Kidney (tissue), 14 donors: ENCODE data around the gene WIF1. TPM values are rescaled to one million over a fixed set of nuclear protein-coding genes. Genes with fewer than 3 reads are reported as not detected.
A peak's percentile ranks its signal among the peaks of the same experiment; 100 is the strongest.

Experiments
- DNase-seq, 5 donors: peaks; one replicate each; pipeline ENCODE4 v3.0.0-alpha.2; 2013 to 2020
- FAIRE-seq: peaks from 2 replicates; lab custom pipeline; 2012; peaks lifted over from hg19 to GRCh38; lab: Jason Lieb, UNC
- H3K27ac ChIP-seq, 2 donors: one replicate each; pipeline ENCODE4 v1.7.0; 2013; ENCODE audit warnings: low read depth in 2 of 2, low read length in 2 of 2, inconsistent platforms in 1 of 2
- H3K27me3 ChIP-seq: one replicate; pipeline ENCODE4 v1.7.1; 2013; ENCODE audit warnings: low read length, inconsistent platforms; ENCODE audit not compliant: control insufficient read depth, insufficient read depth
- H3K36me3 ChIP-seq, 3 donors: one replicate each; pipeline versions ENCODE4 v1.7.0 to v1.7.1; 2013; ENCODE audit warnings: low read length in 3 of 3, control low read depth in 1 of 3, inconsistent platforms in 1 of 3; ENCODE audit not compliant: insufficient read depth in 3 of 3, control insufficient read depth in 2 of 3
- H3K4me1 ChIP-seq, 3 donors: one replicate each; pipeline versions ENCODE4 v1.7.0 to v1.7.1; 2013; ENCODE audit warnings: low read length in 3 of 3, inconsistent platforms in 1 of 3, low read depth in 1 of 3; ENCODE audit not compliant: control insufficient read depth in 2 of 3, insufficient read depth in 2 of 3
- H3K4me3 ChIP-seq, 3 donors: one replicate each; pipeline versions ENCODE4 v1.7.0 to v1.8.1; 2013; ENCODE audit warnings: low read length in 3 of 3, control low read depth in 1 of 3, inconsistent platforms in 1 of 3
- H3K9ac ChIP-seq, 3 donors: one replicate each; pipeline versions ENCODE4 v1.7.0 to v1.7.1; 2013; ENCODE audit warnings: low read length in 3 of 3, control low read depth in 1 of 3, inconsistent platforms in 1 of 3
- H3K9me3 ChIP-seq, 3 donors: one replicate each; pipeline versions ENCODE4 v1.7.0 to v1.7.1; 2013; ENCODE audit warnings: low read length in 3 of 3, control low read depth in 1 of 3, inconsistent platforms in 1 of 3; ENCODE audit not compliant: control insufficient read depth in 2 of 3, insufficient read depth in 1 of 3
- intact Hi-C: fragments of 100-400 bp; cut with DNase I; formaldehyde crosslinking; loops from one replicate; pipeline ENCODE4 v1.11.1; 2022
- polyA plus RNA-seq: library from polyadenylated mRNA; stranded (reverse); fragments of 350-450 nt; fragmentation: Illumina TruSeq; extraction: RNeasy Lipid Tissue Mini Kit (QIAGEN cat#74804); gene quantifications from one replicate; pipeline ENCODE4 v1.2.3, GENCODE V29; 2014; ENCODE audit warnings: low read depth, low replicate concordance; ENCODE audit not compliant: insufficient read depth
- total RNA-seq: library from RNA; stranded (reverse); fragmentation: NEBNext Ultra II Directional; extraction: Animal tissue kit (Norgen Biotek cat#: 25700); gene quantifications from one replicate; pipeline ENCODE4 v1.2.1, GENCODE V29; 2021
- TF ChIP-seq, protein P1 (sequence below): IDR thresholded peaks from 3 replicates; pipeline ENCODE4 v1.5.1; 2012; ENCODE audit warnings: mild to moderate bottlenecking, moderate library complexity, borderline replicate concordance; ENCODE audit not compliant: insufficient read depth; ENCODE audit errors: extremely low read depth
- donor health status: control.
- donor health status: control.
- donor health status: control.
- donor health status: control.
- donor health status: control.
- donor health status: DM: yes; HTN: yes; CAD: no.
- donor health status: Normal renal cell carcinoma (clear cell type).

The WIF1 gene
- total and polyA plus RNA-seq, 2 donors from 2014 or later = not detected

DNA sequence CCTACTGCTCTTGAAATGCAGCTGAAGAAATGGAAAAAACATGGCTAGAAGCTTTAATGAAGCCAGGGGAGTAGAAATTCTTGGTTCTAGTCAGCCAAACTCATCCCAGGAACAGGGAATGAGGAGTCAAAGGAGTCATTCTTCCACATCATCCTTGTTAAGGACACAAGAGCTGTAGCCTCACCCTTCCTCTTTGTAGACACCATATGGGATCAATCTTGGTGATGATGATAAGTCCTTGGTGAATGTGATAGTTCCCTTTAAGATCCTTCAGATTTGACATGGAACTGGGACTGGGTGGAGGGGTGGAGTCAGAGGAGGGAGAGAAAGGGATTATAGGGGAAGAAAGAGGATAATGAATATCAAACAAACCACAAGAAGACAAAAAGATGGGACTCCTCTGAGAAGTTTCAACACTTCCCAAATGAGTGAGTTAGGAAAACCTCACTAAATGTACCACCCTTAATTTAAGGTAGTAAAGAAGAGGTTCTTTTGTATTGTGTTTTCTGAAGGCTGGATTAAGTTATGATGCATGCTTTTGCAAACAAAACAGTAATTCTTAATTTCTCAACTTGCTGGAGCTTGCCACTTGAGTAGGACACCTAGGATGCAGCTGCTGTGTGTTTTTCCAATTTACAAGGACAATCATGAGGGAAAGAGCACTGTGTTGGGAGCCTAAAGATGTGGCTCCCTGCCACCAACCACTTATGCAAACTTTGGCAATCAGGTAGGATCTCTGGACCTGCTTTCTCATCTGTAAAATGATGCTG lies 104.0 kb downstream of the WIF1 start:
- Histone ChIP-seq H3K4me1 (no peaks in the 10 kb centered on the region), H3K27me3 (no peaks in the 10 kb centered on the region), H3K9me3 (no peaks in the 10 kb centered on the region), H3K27ac (peak overlapping the region; percentile 10 to 54), H3K9ac (no peak overlapping the region), H3K4me3 (no peak overlapping the region), H3K36me3 (no peaks in the 10 kb centered on the region)
- intact Hi-C loops = no loop called here
- TF ChIP-seq, protein P1, sequence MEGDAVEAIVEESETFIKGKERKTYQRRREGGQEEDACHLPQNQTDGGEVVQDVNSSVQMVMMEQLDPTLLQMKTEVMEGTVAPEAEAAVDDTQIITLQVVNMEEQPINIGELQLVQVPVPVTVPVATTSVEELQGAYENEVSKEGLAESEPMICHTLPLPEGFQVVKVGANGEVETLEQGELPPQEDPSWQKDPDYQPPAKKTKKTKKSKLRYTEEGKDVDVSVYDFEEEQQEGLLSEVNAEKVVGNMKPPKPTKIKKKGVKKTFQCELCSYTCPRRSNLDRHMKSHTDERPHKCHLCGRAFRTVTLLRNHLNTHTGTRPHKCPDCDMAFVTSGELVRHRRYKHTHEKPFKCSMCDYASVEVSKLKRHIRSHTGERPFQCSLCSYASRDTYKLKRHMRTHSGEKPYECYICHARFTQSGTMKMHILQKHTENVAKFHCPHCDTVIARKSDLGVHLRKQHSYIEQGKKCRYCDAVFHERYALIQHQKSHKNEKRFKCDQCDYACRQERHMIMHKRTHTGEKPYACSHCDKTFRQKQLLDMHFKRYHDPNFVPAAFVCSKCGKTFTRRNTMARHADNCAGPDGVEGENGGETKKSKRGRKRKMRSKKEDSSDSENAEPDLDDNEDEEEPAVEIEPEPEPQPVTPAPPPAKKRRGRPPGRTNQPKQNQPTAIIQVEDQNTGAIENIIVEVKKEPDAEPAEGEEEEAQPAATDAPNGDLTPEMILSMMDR = no peak
- no peak for FAIRE-seq
- DNase-seq = no peak

DNA sequence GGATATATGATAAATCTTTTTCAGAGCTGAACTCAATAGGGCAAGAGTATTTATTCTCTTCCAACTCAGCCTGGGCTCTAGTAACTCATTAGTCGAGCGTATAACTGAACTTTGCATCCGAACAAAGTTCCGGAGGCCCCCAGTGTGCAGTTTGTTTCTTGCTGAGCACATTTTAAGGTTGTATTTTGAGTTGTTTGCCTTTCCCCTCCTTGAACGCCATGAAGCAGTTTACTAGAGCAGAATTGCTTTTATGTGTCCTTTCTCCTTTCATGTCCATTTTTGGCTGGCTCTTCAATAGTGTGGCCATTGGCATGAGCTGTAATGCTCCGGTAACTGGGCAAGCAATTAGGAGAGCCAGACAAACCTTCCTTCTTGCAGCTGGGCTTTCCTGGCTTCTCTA lies 105.3 kb downstream of the WIF1 start:
- Histone ChIP-seq H3K9me3 (no peaks in the 10 kb centered on the region), H3K4me3 (no peak overlapping the region), H3K9ac (no peak overlapping the region), H3K27ac (peak overlapping the region; percentile 54 to 65), H3K4me1 (no peaks in the 10 kb centered on the region), H3K36me3 (no peaks in the 10 kb centered on the region), H3K27me3 (no peaks in the 10 kb centered on the region)
- intact Hi-C loops = no loop called here
- FAIRE-seq = no peak
- TF ChIP-seq, protein P1 = no peak
- peak in 1 of 5 donors; percentile 37 for DNase-seq

DNA sequence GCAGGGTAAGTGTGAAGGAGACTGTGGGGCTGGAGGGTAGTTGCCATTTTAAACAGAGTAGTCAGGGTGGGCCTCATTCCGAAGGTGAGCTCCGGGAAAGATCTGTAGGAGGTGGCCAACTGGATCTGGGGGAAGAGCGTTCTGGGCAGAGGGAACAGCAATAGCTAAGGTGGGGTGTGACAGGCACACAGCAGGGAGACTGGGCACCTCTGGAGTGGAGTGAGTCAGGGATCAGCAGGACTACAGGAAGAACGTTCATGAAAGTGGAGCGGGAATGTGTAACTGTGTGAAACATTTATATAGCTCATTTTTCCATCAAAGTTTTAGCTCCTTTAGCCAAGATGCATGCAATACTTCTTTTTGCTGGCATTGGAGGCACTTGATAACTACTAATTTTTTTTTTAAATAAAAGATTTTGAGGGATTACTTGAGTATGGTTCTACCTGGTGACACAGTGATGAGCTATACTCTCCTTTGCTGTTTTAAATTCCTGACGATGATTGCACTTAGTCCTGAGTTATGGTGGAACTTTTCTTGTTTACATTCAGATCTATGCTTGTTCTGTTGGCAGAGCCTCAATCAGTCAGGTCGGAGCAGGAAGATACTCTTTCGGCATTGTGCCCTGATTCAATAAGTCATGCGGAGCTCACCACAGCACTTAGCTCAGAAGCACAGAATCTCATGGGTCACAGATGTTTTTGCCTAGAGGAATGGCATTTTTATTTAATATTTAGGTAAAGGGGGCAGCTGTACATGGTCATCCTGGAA lies 106.4 kb downstream of the WIF1 start:
- no peak for DNase-seq
- FAIRE-seq = no peak
- TF ChIP-seq, protein P1 = no peak
- peak overlapping the region in 1 of 2 donors; percentile 41 for H3K27ac ChIP-seq
- no peaks in the 10 kb centered on the region for H3K27me3 ChIP-seq
- no peaks in the 10 kb centered on the region for H3K9me3 ChIP-seq
- no peaks in the 10 kb centered on the region for H3K36me3 ChIP-seq
- no peak overlapping the region for H3K9ac ChIP-seq
- intact Hi-C loops = no loop called here
- no peaks in the 10 kb centered on the region for H3K4me1 ChIP-seq
- no peak overlapping the region for H3K4me3 ChIP-seq
